ENCODE data around the gene BRI3BP. TPM values are rescaled to one million over a fixed set of nuclear protein-coding genes. Genes with fewer than 3 reads are reported as not detected.

BRI3BP gene
- total and polyA plus RNA-seq, 12 donors, result 1.1 to 6.2 (median 4.7) TPM

DNA sequence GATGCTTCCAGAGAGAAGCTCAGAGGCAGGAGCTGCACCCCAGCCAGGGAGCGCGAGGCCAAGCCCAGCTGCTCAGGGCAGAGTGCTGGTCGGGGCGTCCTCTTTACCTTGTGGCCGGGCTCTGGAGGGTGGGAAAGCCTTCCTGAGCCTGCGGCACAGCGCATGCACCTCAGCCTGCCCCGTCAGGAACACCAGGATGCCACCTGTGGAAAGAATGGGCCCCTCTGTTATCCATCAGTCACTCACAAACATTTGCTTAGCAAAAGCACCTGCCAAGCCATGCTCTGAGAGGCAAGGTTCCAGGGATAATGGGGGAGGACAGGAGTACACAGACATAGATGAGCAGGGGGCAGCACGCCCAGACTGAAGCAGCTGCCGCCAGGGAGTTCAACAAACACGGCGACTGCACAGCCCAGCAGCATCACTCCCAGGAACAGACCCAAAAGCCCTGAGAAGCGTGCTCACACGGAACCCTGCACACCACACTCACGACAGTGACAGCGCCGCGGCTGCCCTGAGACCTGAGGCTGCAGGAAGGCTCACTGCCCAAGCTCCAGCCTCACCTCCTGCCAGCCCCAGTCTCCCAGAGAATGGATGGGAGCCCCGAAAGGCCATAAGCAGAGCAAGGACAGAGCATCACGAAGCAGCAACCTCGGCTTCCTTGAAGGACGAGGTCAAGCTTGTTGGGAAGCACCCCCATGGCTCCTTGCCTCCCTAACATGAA lies 26.3 kb upstream of the BRI3BP start:
- DNase-seq, result no peak
- H3K36me3 ChIP-seq (replicated peaks in 1 of 2), result peaks cover 0 to 54% of the 10 kb centered on the region in 2 donors
- H3K4me1 ChIP-seq (replicated peaks in 1 of 2), result no peaks in the 10 kb centered on the region
- 82 to 91% (median 87%) methylated on average over 5 to 22 of the region's 22 CpGs for WGBS, 4 donors
- H3K4me3 ChIP-seq, result no peak overlapping the region
- intact Hi-C loops (cut with DNase I), result no loop called here
- no peaks in the 10 kb centered on the region for H3K27me3 ChIP-seq
- H3K27ac ChIP-seq, result no peak overlapping the region
- H3K9me3 ChIP-seq (replicated peaks in 1 of 3), result no peaks in the 10 kb centered on the region
- no peak for TF ChIP-seq CTCF (IDR thresholded peaks at IDR 0.05)
- TF ChIP-seq POLR2A (IDR thresholded peaks at IDR 0.05), result no peak

- H3K4me3 ChIP-seq, result no peak overlapping the region
- H3K27me3 ChIP-seq, result no peaks in the 10 kb centered on the region
- no peak for TF ChIP-seq POLR2A (IDR thresholded peaks at IDR 0.05)
- peaks cover 0 to 47% of the 10 kb centered on the region in 2 donors for H3K36me3 ChIP-seq (replicated peaks in 1 of 2)
- WGBS, 4 donors, result 84 to 96% (median 94%) methylated on average over 13 to 17 of the region's 17 CpGs
- no peaks in the 10 kb centered on the region for H3K9me3 ChIP-seq (replicated peaks in 1 of 3)
- H3K4me1 ChIP-seq (replicated peaks in 1 of 2), result no peaks in the 10 kb centered on the region
- intact Hi-C loops (cut with DNase I), result no loop called here
- no peak for DNase-seq
- no peak overlapping the region for H3K27ac ChIP-seq
These were observed 24.8 kb upstream of the BRI3BP start for GRCh38 chr12:124968656-124969055.

- intact Hi-C loops (cut with DNase I), result no loop called here
- WGBS, 4 donors, result 90 to 95% (median 92%) methylated on average over 2 to 25 of the region's 25 CpGs
- no peak overlapping the region for H3K27ac ChIP-seq
- H3K4me3 ChIP-seq, result no peak overlapping the region
- peaks cover 0 to 48% of the 10 kb centered on the region in 2 donors for H3K36me3 ChIP-seq (replicated peaks in 1 of 2)
- H3K4me1 ChIP-seq (replicated peaks in 1 of 2), result no peaks in the 10 kb centered on the region
- no peaks in the 10 kb centered on the region for H3K9me3 ChIP-seq (replicated peaks in 1 of 3)
- DNase-seq, result no peak
- no peaks in the 10 kb centered on the region for H3K27me3 ChIP-seq
- no peak for TF ChIP-seq POLR2A (IDR thresholded peaks at IDR 0.05)
- no peak for TF ChIP-seq CTCF (IDR thresholded peaks at IDR 0.05)
These were observed 22.6 kb upstream of the BRI3BP start for GRCh38 chr12:124970647-124971402.

- peaks cover 0 to 47% of the 10 kb centered on the region in 2 donors for H3K36me3 ChIP-seq (replicated peaks in 1 of 2)
These were observed 21.8 kb upstream of the BRI3BP start for GRCh38 chr12:124971603-124972002.

More at GRCh38 chr12:124971603-124972002, 21.8 kb upstream of the BRI3BP start:
- DNase-seq, result no peak
- TF ChIP-seq POLR2A (IDR thresholded peaks at IDR 0.05) (no peak), CTCF (IDR thresholded peaks at IDR 0.05) (no peak)
- WGBS, 4 donors, result 69 to 76% (median 72%) methylated on average over 4 to 12 of the region's 12 CpGs
- Histone ChIP-seq H3K27me3 (no peaks in the 10 kb centered on the region), H3K9me3 (replicated peaks in 1 of 3) (no peaks in the 10 kb centered on the region), H3K4me3 (no peak overlapping the region), H3K27ac (no peak overlapping the region), H3K4me1 (replicated peaks in 1 of 2) (no peaks in the 10 kb centered on the region)
- intact Hi-C loops (cut with DNase I), result no loop called here
